Measurements from ENCODE around the gene RNF220. TPM values are rescaled to one million over a fixed set of nuclear protein-coding genes. Genes with fewer than 3 reads are reported as not detected.

Gene RNF220
- total and polyA plus RNA-seq, 9 of the 15 experiments (the other 6 are each of a cell fraction or from before 2014, with no cell fraction given), result 5.1 to 117 (median 66.9) TPM

GRCh38 chr1:44674113-44675000 is 269.3 kb downstream of the RNF220 start, which contains the start of the genes ARMH1 and TMEM53 (continued):
- TF ChIP-seq E2F3 (CRISPR knock-in tag; IDR thresholded peaks at IDR 0.05) (no peak), NFYB (IDR thresholded peaks at IDR 0.05; ENCODE audit: extremely low read depth, insufficient read length) (peak; percentile 84), ID3 (CRISPR knock-in tag; IDR thresholded peaks at IDR 0.05) (no peak), ID3 (tag; IDR thresholded peaks at IDR 0.05) (no peak), ZMIZ1 (IDR thresholded peaks at IDR 0.05; ENCODE audit: low read depth in 2 of 2, low read length in 2 of 2) (peak in 1 of 2 experiments; percentile 74; a peak in 1 of 4 replicates), KAT8 (IDR thresholded peaks at IDR 0.05; ENCODE audit: low read depth) (no peak), SAFB2 (IDR thresholded peaks at IDR 0.05; ENCODE audit: borderline replicate concordance, low read depth, low read length, severe bottlenecking) (no peak), POLR2AphosphoS5 (IDR thresholded peaks at IDR 0.05; ENCODE audit: control insufficient read depth, insufficient read depth, low read depth, low read length) (no peak), SMAD4 (CRISPR knock-in tag; conservative IDR thresholded peaks at IDR 0.05) (peak; percentile 77), BHLHE40 (IDR thresholded peaks at IDR 0.05; ENCODE audit: low read length) (peak; percentile 92), ZNF24 (IDR thresholded peaks at IDR 0.05) (no peak), ELK3 (CRISPR knock-in tag; IDR thresholded peaks at IDR 0.05) (no peak), ZNF324 (CRISPR knock-in tag; IDR thresholded peaks at IDR 0.05) (no peak), RBM17 (IDR thresholded peaks at IDR 0.05; ENCODE audit: borderline replicate concordance, low read depth, low read length) (no peak), ZNF444 (CRISPR knock-in tag; IDR thresholded peaks at IDR 0.05) (no peak), ZNF583 (CRISPR knock-in tag; IDR thresholded peaks at IDR 0.05) (no peak), ZBTB7A (IDR thresholded peaks at IDR 0.05; ENCODE audit: borderline replicate concordance, control insufficient read depth, low read depth, low read length) (peak; percentile 83; the same call in 1 of the 2 replicates), HINFP (tag; conservative IDR thresholded peaks at IDR 0.05; ENCODE audit: low read depth) (no peak), RB1 (IDR thresholded peaks at IDR 0.05; ENCODE audit: low read depth) (peak; percentile 8; the same call in 1 of the 2 replicates), CREBBP (IDR thresholded peaks at IDR 0.05; ENCODE audit: low read depth, low read length) (no peak), ZSCAN32 (CRISPR knock-in tag; IDR thresholded peaks at IDR 0.05) (no peak), POLR2A (conservative IDR thresholded peaks at IDR 0.05) (peak; percentile 87), MTA3 (IDR thresholded peaks at IDR 0.05; ENCODE audit: borderline replicate concordance) (peak; percentile 27; the same call in 1 of the 2 replicates)

Data from K562 (cell line).